H1 (cell line): ENCODE results near the gene ZNF385B. TPM values are rescaled to one million over a fixed set of nuclear protein-coding genes. Genes with fewer than 3 reads are reported as not detected.

Source experiments
- ATF3 ChIP-seq: IDR thresholded peaks from 2 replicates; pipeline ENCODE4 v1.6.1; 2011; ENCODE audit warnings: low read depth, mild to moderate bottlenecking, low read length; ENCODE audit not compliant: insufficient read depth
- CHD7 ChIP-seq: fragments of 300-600 bp; sonication (generic); IDR thresholded peaks from 2 replicates; pipeline ENCODE4 v1.7.1; 2012; ENCODE audit warnings: low read length, moderate library complexity, mild to moderate bottlenecking, inconsistent platforms; ENCODE audit not compliant: insufficient replicate concordance
- CREB1 ChIP-seq: IDR thresholded peaks from 2 replicates; pipeline ENCODE4 v1.6.1; 2012; ENCODE audit warnings: inconsistent platforms
- GABPA ChIP-seq: IDR thresholded peaks from 2 replicates; pipeline ENCODE4 v1.6.1; 2011; ENCODE audit warnings: mild to moderate bottlenecking, low read length, moderate library complexity, borderline replicate concordance; ENCODE audit not compliant: insufficient read depth
- RFX5 ChIP-seq: IDR thresholded peaks from 2 replicates; pipeline ENCODE4 v1.6.1; 2011; ENCODE audit warnings: low read depth, low read length, improper control_type of control experiment, borderline replicate concordance
- SUZ12 ChIP-seq: fragments of 200-600 bp; sonication (generic); IDR thresholded peaks from 2 replicates; pipeline ENCODE4 v1.6.1; 2012; ENCODE audit warnings: mild to moderate bottlenecking, inconsistent platforms, low read length, moderate library complexity, mixed read lengths
- TAF1 ChIP-seq: IDR thresholded peaks from 2 replicates; pipeline ENCODE4 v1.6.1; 2011; ENCODE audit warnings: mild to moderate bottlenecking, low read depth, low read length
- polyA plus RNA-seq, 7 experiments: library from polyadenylated mRNA; depleted of rRNA in 3 of 7; stranded (reverse) in 5 of 7; unstranded in 2 of 7; fragments of >200 nt in 5 of 7; fragments of 200-250 nt in 2 of 7; gene quantifications; 1 replicate in 5 of 7; 2 replicates in 1 of 7; 4 replicates in 1 of 7; pipeline versions ENCODE4 v1.2.1 to v1.2.3, GENCODE V29; 2011 to 2013; ENCODE audit warnings: missing spikeins in 2 of 7, mixed read lengths in 2 of 7
- total RNA-seq: library from RNA; stranded (reverse); fragmentation: NEBNext Ultra II Directional; extraction: Animal tissue kit (Norgen Biotek cat#: 25700); gene quantifications from 2 replicates; pipeline ENCODE4 v1.2.1, GENCODE V29; 2021

The ZNF385B gene
- total and polyA plus RNA-seq, 2 of the 8 experiments (the other 6 are each of a cell fraction or from before 2014, with no cell fraction given): 1.1 to 3.7 TPM

- TF ChIP-seq RFX5 (no peak), TAF1 (no peak), CHD7 (no peak), CREB1 (no peak), GABPA (no peak), ATF3 (no peak), SUZ12 (no peak)
Observed at GRCh38 chr2:179764710-179765109, 96.7 kb downstream of the ZNF385B start (continued).
